Limb (tissue), 2 donors: ENCODE measurements around the gene ARIH2.
"Not testable (repeated sequence)": the region's sequence is repeated elsewhere in the genome, so short reads cannot be mapped to it uniquely, and the experiment has no call there.

ENCODE experiments used
- DNase-seq, 2 donors: peaks; one replicate each; pipeline ENCODE4 v3.0.0-alpha.2; 2016; ENCODE audit errors: extremely low spot score in 2 of 2

The ARIH2 gene

GRCh38 chr3:49004352-49005302, 86.0 kb downstream of the ARIH2 start:
- DNase-seq, result no peak

DNA sequence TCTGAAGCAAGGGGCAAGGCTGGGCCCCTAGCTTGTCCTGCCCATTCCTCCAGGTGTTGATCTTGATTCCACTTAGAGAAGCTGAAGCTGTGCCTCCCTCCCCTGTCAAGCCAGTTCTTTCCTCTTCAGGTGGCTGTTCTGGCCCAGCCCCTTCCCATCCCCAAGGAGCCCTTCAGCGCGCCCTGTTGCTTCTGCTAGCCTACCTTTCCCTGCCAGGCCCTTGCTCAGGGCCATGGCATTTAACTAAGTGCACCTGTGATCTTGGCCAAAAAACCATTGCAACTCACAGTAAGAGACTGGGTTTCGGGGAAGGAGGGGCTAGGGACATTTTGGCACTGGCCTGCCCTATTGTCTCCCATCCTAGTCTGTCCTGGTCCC, 86.7 kb downstream of the ARIH2 start:
- no peak for DNase-seq

DNA sequence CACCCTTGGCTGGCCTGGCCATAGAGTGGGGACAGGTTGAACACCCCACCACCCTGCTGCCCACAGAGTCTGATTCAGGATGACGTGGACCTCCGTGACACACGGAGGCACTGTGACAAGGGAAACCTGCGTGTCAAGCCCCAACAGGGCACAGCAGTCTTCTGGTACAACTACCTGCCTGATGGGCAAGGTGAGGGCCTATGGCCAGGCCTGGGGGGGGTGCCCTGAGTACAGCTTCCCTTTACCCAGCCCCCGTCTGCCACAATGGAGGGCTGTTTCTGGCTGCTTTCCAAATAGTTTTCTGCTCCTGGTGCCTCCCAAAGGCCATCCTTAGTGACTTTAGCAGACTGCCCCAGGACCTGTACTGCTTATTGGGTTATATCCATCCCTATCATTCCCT, 87.4 kb downstream of the ARIH2 start:
- DNase-seq, result no peak

DNA sequence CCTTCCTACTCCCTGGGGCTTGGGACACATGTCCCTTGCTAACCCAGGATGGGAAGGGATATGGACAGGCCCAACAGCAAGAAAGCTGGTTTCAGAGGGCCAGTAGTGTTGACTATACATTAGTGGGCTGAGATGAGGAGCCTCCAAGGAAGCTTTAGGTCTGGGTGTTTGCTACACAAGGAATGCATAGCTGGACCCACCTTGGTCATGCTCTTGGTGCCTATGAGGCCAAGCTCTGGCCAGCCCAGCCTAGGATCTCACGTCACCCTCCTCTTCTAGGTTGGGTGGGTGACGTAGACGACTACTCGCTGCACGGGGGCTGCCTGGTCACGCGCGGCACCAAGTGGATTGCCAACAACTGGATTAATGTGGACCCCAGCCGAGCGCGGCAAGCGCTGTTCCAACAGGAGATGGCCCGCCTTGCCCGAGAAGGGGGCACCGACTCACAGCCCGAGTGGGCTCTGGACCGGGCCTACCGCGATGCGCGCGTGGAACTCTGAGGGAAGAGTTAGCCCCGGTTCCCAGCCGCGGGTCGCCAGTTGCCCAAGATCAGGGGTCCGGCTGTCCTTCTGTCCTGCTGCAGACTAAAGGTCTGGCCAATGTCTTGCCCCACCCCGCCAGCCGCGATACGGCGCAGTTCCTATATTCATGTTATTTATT, 87.9 kb downstream of the ARIH2 start:
- DNase-seq, result no peak

GRCh38 chr3:49007068-49007770, 88.6 kb downstream of the ARIH2 start, which contains the start of gene WDR6:
WDR6 (plus strand) TSS chr3:49007391; CDS start chr3:49007432, 41 bp downstream.
- DNase-seq, result peak; percentile 95 to 97

DNA sequence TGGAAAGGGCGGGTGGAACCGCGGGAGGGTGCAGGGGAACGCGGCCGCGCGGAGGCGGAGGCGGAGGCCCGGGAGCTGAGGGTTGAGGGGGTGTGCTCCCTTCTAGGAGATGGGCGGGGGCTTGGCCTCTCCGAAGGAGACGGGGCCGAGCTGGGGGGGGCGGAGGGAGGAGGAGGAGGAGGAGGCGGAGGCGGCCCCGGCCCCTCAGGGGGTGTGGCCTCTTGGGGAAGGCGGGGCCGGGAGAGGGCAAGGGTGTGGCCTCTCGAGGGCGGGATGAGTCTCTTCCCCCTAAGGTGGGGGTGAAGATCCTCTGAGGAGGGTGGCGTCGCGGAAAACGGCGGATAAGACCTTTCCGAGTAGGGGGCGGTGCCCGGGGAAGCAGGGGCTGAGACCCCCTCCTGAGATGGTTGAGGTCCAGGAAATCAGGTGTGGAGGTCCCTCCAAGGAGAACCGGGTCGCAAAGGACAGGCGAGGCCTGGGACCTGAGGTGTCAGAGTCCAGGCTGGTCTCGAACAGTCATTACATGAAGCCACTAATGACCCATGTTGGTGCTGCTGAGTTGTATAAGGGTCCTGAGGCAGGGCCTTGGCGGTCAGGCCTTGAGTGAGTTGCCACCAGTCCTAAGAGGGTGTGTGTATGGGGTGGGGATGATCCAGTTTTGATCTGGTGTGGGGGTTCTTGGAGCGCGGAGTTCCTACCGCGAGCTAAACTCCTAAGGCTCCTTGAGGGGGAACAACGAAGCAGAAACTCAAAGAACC, 89.3 kb downstream of the ARIH2 start:
- peak; percentile 77 to 92 for DNase-seq

DNA sequence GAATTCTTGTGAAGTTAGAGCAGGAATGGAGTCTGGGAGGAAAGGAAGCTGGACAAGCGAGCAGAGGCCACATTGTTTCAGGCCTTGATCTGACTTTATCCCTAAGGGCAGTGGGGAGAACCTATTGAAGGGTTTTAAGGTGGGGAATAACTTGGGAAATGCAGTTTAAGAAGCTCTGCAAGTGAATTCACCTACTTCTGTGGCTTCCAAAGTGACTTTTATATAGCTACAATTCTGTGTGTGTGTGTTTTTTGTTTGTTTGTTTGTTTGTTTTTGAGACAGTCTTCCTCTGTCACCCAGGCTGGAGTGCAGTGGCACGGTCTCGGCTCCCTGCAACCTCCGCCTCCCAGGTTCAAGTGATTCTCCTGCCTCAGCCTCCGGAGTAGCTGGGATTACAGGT, 90.0 kb downstream of the ARIH2 start:
- DNase-seq, result not testable (repeated sequence)

- DNase-seq, result no peak
Measured at GRCh38 chr3:49009396-49009795, 90.8 kb downstream of the ARIH2 start.

DNA sequence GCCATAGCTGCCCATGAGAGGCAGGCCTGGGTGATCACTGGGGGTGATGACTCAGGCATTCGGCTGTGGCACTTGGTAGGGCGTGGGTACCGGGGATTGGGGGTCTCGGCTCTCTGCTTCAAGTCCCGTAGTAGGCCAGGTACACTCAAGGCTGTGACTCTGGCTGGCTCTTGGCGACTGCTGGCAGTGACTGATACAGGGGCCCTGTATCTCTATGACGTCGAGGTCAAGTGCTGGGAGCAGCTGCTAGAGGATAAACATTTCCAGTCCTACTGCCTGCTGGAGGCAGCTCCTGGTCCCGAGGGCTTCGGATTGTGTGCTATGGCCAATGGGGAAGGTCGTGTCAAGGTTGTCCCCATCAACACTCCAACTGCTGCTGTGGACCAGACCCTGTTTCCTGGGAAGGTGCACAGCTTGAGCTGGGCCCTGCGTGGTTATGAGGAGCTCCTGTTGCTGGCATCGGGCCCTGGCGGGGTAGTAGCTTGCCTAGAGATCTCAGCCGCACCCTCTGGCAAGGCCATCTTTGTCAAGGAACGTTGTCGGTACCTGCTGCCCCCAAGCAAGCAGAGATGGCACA, 93.9 kb downstream of the ARIH2 start:
- DNase-seq, result no peak

- no peak for DNase-seq
Measured at GRCh38 chr3:49013113-49013737, 94.6 kb downstream of the ARIH2 start.

- no peak for DNase-seq
Measured at GRCh38 chr3:49013738-49014660, 95.4 kb downstream of the ARIH2 start.

- DNase-seq, result no peak
Measured at GRCh38 chr3:49015072-49015471, 96.4 kb downstream of the ARIH2 start.

DNA sequence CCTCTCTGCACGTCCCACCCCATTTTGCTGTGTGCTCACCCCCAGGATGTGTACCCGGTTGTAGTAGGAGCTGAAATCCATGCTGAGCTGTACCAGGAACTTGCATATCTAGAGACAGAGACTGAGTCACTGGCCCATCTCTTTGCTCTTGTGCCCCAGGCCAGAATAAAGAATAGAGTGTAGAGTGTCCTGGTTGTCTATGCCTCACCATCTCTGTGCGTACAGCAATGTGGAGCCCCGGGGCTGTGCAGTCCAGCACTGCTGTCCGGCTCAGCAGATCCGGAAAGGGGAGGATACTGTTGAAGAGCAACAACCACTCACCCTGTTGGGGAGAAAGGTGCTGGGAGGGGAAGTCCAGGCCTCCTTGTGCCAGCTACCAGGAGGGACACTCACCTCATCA, 97.1 kb downstream of the ARIH2 start:
- DNase-seq, result no peak

- DNase-seq, result no peak
Measured at GRCh38 chr3:49016414-49017228, 98.0 kb downstream of the ARIH2 start.

GRCh38 chr3:49017229-49017970, 98.8 kb downstream of the ARIH2 start:
- DNase-seq, result no peak

GRCh38 chr3:49017971-49018706, 99.5 kb downstream of the ARIH2 start, which contains the start of gene DALRD3:
DALRD3 (minus strand) TSS chr3:49018580; CDS start chr3:49018564, 16 bp downstream.
- peak; percentile 58 to 79 for DNase-seq

DNA sequence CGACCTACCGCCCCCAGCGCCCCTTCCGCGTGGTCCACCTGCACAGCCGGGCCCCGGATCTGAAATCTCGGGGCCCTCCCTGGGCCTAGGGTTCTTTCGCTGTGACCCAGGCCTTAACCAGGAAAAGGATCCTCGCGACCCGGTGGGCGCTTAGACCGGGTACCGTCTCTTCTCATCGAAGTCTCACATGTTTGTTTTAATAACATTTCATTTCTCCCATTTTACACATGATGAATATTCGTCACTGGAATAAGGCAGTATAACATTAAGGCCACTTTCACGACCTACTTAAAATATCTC, 100.0 kb downstream of the ARIH2 start:
- no peak for DNase-seq
